Dermis blood vessel endothelial cell (primary cell): ENCODE results near the gene ANKRD11. TPM values are rescaled to one million over a fixed set of nuclear protein-coding genes. Genes with fewer than 3 reads are reported as not detected.
"Not testable (repeated sequence)": the region's sequence is repeated elsewhere in the genome, so short reads cannot be mapped to it uniquely, and the experiment has no call there.

ENCODE experiments used
- DNase-seq: peaks from one replicate; pipeline ENCODE4 v3.0.0; 2010
- total RNA-seq: library from RNA; depleted of rRNA; stranded (reverse); fragments of >200 nt; gene quantifications from 2 replicates; pipeline ENCODE4 v1.2.3, GENCODE V29; 2014

The ANKRD11 gene
- total RNA-seq, 1 donor from 2014 or later, result 55.5 TPM

DNA sequence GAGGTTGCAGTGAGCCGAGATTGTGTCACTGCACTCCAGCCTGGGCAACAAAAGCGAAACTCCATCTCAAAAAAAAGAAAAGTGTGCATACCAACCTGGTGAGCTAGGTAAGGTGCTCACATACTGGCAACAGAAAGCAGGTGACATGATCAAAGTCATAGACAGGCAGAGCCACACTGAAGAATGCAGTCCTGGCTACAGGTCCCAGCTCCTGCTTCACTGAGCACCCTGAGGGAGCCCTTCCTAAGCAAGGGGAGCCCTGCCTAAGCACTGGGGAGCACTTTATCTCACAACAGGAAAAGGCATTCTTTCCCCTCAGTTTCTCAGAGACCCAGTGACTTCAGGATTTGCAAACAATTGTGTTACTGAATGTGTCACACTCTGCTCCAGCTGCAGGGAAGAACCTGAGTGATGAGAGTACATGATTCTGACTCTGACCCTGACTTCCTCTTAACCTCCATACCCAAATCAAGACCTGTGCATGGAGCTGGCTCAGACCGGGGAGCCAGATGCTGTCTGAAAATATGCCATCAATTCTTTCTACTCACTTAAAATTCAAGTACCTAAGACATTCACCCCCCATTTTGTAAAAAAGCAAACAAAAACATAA is 40.5 kb downstream of the ANKRD11 start:
- DNase-seq, result peak; percentile 81

DNA sequence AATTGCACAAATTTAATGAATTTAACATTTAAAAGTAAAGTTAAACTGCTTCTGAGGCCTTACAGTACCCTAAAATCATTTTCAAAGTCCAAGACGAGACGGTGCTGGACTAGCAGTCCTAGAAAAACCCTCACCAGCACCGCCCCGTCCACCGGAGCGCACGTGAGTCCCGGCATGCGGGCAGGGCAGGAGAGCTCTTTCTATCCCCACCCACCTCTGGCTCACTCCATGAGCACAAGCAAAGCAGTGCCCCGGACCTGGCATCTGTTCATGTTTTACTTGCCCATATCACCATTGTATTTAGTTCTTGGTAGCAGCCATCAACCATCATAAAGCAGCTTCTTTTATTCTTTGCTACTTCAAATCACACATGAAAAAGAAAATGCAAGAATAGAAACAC is 41.7 kb downstream of the ANKRD11 start:
- DNase-seq, result no peak

DNA sequence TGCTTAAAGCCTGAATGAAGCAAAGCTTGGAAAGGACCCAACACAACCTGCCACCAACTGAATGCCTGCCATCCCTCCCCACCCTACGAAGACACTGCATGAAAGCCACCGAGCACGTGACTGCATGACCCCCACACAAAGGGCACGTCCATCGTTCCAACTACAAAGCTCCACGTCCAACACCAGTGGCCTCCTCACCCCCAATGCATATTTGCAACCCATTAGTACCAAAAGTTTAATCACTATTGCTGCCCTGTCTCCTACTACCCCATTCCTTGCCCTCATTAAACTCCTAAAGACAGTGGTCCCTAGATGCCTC is 43.4 kb downstream of the ANKRD11 start:
- no peak for DNase-seq

DNA sequence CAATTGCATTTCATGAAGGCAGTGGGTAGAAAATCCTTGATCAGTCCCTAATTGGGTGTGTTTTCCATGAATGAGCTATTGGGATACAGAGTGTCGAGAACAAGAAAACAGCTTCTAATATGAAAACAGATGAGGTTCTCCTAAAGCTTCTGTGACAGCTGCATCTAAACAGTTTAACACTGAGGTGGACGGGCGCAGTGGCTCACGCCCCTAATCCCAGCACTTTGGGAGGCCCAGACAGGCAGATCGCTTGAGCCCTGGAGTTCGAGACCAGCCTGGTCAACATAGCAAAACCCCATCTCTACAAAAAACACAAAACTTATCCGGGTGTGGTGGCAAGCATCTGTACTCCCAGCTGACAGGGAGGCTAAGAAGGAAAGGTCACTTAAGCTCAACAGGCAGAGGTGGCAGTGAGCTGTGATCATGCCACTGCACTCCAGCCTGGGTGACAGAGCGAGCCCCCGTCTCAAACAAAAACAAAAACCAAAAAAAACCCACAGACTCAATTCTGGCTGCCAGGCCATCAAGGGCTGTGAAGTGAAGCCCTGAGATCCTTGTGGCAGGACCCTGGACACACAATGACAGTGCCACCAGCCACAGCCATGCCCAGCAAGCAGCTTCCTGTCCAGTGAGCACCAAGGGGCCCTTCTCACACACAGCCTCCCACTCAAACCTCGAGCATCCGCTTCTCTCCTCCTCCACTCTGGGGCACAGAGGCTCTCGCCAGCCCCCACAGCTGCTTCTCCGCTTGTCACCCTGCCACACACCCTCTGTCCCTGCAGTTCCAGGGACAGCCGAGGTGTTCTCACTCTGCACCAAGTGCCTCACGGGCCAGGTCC is 44.0 kb downstream of the ANKRD11 start:
- no peak for DNase-seq

DNA sequence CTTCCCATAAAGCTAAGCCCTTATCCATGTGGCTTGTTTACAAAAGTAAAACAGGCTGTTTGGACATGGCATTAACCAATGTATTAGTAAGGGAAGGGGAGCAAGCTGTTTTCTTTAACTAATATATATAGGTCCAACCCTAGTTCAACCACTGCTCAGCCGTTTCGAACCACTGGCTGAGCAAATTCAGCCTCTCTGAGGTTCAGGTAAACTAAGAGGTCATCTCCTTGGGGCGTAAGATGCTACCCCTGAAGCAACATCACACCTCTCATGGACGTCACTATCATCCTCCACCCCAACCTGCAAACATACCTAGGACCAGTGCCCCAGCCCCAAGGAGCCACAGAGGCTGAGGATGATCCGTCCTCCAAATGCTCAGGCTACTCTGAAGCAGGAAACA is 45.2 kb downstream of the ANKRD11 start:
- no peak for DNase-seq

DNA sequence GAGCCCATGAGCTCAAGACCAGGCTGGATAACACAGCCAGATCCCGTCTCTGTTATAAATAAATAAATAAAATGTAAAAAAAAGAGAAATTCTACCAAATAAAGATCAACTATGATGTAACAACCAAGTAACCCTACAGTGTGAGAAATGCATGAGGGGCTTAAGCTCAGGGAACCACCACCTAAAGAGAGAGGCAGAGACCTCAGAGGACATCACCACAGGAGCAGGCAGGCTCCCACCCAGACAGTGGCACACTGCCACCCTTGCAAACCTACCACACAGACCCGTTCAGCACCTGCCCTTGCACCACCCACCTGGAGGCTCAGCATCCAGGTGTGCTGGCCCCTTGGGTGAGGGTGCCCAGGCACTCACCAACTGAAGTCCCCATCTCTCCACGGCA is 45.6 kb downstream of the ANKRD11 start:
- DNase-seq, result no peak

DNA sequence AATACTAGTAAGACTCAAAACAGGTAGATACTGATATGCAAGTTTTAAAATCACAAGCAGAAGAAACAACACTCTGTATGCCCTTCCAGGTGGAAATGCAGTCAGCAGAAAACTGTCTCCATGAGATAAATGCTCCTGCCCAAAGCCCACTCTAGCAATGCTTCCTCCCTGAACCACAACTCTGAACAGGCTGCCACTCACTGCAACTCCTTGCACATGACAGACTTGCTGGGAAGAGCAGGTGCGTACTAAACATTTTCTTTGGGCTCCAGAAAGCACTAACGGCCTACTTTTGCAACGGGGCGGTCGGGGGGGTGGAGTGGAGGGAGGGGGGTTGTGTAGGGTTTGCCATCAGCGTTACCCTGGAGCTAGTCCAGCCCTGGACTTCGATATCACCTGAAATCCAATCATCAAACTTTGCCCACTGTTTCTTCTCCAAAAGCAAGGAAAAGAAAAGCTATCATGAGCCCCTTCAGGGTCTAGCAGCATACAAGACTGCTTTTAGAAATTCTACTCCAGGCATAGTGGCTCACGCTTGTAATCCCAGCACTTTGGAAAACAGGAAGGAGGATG is 46.1 kb downstream of the ANKRD11 start:
- no peak for DNase-seq

DNA sequence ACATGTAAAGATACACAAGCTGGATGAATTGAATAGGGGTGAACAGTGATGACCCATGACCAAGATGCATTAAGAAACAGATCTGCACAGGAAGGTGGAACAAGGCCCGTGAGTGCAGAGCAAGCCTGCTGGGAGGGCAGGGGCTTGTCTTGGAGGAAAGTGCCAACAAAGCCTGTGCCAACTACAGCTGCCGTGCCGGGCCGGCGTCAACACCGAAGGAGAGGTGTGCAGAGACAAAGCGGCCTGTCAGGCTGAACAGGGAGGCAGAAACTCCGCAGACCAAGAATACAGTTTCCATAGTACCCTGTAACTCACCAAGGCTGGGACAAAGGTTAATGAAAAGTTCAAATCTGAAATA is 46.7 kb downstream of the ANKRD11 start:
- DNase-seq, result no peak

DNA sequence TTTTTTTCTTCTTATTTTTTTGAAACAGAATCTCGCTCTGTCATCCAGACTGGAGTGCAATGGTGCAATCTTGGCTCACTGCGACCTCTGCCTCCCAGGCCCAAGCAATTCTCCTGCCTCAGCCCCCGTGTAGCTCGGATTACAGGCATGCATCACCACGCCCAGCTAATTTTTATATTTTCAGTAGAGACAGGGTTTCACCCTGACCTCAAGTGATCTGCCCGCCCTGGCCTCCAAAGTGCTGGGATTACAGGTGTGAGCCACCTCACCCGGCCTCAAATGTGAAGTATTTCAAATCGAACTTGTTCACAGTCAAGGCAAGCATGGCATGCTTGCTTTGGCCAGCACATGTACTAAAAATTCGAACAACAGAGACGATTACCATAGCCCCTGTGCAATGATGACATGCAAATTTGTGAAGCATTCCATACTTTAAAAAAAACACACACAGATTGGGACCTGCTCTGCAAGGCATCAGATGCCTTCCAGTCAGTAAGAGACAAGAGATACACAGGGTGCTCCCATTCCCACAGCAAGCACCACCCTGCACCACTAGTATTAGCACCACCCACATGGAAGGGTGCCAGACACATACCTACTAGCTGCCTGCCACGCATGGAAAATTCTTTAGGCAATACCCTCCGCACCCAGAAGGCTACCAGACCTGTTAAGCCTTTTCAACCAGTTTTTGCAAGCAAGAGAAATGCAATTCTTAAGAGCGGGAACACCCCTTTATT is 47.2 kb downstream of the ANKRD11 start:
- peak; percentile 47 for DNase-seq

DNA sequence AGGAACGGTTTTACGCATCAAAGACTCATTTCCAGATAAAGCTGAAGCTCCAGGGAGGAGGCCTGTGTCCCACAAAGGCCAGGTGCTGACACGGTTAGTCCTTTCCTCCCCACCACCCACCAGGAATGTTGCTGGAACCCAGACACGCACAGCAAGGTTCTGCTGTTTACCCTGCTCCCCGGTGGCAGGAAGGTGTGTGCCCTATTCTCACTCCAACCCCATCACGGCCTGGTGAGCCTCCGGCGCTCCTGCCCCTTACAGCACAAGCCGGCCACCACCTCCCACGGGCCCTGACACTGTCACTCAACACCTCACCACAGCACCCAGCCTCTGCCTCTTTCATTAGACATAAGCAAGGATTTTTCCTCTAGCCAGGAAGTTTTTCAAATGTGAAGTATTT is 47.8 kb downstream of the ANKRD11 start:
- DNase-seq, result no peak

DNA sequence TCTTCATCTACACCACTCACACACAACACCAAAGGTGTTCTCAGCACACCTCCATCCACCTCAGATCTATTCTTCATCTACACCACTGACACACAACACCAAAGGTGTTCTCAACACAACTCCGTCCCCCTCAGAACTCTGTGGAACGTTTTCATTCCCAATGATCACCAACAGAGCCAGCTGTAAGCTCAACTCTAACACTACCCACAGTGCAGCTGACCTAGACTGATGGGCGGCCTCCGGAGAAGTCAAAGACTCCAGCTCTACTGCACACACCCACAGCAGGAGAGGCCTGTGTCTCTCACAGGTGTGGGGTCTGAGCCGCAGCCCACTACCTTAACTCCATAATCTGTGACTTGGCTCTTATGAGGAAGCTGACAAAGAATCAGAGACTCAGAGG is 50.7 kb downstream of the ANKRD11 start:
- no peak for DNase-seq

DNA sequence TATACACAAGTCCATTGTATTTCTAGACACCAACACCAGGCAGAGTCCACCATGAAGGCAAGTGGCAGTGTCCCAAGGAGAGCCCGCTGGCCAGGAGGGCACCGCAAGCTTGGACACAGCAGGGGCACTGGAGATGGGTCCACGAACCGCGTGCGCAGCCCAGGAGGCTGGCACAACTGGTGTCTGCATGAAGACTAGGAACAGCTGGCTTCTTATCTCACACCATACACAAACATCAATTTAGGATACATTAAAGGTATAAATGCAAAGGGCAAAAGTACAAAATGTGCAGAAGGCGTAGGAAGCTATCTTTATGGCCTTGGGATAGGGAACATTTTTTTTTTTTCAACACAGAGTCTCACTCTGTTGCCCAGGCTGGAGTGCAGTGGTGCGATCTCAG is 52.4 kb downstream of the ANKRD11 start:
- no peak for DNase-seq

DNA sequence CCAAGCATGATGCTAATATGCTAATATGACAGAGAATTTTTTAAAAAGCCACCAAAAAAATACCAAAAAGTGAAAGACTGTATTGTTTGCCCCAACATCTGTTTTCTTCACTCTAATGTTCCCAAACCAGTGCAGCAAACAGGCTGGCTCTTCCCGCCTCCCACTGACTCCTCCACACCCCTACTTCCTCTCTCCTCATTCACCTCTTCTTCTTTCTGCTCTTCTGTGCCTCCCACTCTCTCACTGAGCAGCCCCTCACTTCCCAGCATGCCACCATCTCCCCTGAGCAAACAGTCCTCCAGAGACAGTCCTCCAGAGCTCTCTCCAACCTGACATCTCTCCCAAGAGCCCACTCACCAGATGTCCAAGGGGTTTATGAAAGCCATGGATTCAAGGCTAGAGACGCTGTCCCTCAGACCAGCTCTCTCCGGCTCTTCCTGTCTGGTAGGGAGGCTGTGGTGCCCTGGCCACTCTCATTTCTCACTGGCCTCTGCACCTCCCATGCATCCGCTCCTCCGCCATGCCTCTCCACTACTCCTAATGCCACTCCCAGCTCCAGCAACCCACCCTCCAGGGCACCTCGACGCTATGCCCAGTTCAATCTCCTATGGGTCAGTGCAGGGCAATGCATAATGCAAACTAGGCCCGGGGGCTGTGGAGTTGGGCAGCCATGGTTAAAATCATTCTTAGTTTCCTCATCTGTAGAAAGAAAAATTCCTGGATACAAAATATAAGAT is 52.9 kb downstream of the ANKRD11 start:
- no peak for DNase-seq

DNA sequence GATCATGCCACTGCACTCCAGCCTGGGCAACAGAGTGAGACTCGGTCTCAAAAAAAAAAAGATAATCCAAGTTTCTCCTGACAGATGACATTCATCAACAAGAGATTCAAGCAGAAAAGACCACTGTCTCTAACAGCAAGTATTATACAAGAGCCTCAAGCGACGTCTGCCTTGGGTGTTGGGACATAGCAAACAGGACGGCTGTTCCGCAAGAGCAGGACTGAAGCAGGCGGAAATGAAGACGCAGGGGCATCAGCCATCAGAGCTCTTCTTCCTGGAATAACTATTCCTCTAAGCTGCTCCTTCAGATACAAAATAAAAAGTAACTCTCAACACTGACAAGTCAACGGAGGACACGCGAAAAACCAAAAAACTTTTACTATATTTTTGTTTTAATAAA is 54.0 kb downstream of the ANKRD11 start:
- DNase-seq, result no peak

DNA sequence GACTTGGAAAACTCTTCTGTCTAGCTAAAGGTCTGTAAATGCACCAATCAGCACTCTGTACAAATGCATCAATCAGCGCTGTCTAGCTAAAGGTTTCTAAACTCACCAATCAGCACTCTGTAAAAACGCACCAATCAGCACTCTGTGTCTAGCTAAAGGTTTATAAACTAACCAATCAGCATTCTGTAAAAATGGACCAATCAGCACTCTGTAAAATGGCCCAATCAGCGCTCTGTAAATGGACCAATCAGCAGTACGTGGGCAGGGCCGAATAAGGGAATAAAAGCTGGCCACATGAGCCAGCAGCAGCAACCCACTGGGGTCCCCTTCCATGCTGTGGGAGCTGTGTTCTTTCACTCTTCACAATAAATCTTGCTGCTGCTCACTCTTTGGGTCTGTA is 55.3 kb downstream of the ANKRD11 start:
- DNase-seq, result not testable (repeated sequence)

DNA sequence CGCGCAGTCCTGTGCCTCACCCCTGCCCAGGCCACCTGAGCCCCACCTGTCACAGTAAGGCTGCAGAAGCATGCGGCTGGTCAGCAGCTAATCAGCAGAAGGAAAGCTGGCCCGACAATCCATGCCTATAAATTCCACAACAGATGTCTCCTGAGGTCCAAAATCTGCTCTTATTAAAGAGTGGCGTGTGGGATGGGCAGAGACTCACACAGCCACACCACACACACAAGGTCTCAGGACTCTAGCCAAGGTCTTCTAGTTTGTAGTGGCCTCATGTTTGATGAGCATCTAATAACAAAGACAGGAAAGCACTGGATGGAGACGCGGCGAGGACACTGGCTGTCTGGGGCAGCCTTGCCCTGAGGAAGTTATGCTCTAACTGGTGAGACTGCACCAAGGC is 55.9 kb downstream of the ANKRD11 start:
- peak; percentile 58 for DNase-seq

DNA sequence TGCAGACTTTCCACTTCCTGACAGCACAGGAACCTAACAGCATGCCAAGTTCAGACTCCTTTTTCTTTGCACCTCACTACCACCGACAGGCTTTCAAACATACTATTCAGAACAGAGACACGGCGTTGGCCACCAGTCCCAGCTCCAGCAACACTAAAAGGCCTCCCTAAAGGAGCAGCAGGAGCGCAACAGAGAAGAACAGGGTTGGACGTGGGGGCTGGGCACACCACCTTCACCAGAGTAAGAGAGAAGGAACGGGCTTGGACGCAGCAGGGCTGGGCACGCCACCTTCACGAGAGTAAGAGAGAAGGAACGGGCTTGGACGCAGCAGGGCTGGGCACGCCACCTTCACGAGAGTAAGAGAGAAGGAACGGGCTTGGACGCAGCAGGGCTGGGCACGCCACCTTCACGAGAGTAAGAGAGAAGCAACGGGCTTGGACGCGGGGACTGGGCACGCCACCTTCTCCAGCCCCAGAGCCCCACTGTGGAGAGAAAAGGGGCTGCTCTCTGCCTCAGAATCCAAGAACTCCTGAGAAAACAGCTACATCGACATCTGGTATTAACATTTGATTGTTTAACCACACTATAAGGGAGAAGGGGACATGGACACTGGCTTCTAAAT is 56.9 kb downstream of the ANKRD11 start:
- not testable (repeated sequence) for DNase-seq

DNA sequence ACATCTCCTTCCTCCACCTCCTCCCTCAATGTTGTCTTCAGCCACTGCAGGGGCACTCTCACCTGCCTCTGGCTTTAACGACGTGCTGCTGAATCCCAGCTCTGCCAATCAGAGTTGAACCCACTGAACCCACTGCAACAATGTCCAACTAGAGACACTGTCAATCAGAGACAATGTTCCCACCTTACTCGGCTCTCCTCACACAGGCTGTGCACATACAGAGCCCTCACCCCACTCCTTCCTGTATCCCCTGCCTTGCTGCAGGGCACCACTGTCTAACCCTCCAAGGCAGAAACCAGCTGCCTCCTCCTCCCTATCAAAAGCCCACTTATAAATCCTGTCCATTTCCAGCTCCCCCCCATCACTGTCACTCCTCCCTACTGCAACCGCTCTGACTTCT is 58.7 kb downstream of the ANKRD11 start:
- no peak for DNase-seq

DNA sequence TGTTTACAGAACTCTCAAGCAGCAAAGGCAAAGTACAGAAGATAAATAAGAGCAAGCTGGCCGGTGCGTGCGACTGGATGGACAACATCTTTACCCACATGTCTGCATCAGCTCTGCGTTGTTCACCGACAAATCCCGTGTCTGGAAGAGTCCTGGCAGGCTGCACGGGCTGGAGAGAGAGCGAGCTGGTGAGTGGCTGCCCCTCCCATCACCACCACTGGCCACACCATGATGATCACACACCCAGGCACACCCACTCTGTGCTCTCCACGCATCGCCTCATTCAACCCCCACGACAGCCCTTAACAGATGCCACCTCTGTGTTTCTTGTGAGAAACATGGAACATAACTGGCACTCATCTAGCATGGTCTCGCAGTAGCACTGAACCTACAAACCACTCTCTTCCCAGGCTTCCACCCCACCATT is 59.2 kb downstream of the ANKRD11 start:
- DNase-seq, result no peak

DNA sequence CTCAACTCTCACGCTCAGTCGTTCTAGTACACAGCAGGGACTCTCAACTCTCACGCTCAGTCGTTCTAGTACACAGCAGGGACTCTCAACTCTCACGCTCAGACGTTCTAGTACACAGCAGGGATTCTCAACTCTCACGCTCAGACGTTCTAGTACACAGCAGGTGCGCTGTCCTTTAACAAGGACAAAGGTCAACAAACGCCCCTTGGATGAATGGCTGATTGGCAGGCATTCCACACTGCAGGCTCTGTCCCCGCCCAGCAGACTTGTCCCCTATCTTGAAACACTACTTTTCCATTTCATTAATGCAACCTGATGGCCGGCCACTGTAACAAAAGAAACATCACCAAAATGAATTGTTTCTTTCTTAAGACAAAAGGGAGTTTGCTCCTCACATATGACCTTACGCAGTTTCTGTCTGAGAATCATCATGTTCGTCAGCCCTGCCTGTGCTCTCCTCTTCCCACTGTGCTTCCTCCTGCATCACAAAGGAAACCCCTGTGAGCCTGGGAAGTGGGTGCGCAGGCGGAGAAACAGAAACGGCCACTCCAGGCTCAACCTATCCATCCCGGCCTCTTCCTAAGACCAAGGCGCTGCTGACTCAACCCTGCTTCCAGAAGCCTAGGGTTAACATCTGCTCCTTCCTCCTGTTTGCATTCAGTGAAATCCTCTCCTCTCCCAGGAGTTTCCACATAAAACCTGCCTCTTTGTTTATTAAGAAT is 59.8 kb downstream of the ANKRD11 start:
- DNase-seq, result no peak

DNA sequence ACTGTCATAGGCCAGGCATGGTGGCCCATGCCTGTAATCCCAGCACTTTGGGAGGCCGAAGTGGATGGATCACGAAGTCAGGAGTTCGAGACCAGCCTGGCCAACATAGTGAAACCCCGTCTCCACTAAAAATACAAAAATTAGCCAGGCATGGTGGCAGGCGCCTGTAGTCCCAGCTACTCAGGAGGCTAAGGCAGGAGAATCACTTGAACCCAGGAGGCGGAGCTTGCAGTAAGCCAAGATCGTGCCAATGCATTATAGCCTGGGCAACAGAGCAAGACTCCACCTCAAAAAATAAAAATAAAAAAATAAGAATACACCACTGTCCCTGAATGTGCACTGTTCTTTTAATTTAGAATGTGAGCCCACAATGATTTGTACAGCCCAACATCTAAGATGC is 61.8 kb downstream of the ANKRD11 start:
- DNase-seq, result not testable (repeated sequence)
